Sigmoid colon (tissue), 7 donors: ENCODE data around the gene SOWAHA. TPM values are rescaled to one million over a fixed set of nuclear protein-coding genes. Genes with fewer than 3 reads are reported as not detected.

Experiments
- DNase-seq: peaks from one replicate; pipeline ENCODE4 v3.0.0-alpha.2; 2019
- H3K27ac ChIP-seq, 4 donors: fragments of 200-600 bp; sonication (generic); one replicate each; pipeline ENCODE4 v1.5.1; 2016 to 2019; ENCODE audit warnings: mild to moderate bottlenecking in 1 of 4
- H3K27me3 ChIP-seq, 3 donors: fragments of 200-600 bp; sonication (generic); one replicate each; pipeline ENCODE4 v1.5.1; 2019; ENCODE audit warnings: mild to moderate bottlenecking in 1 of 3
- H3K36me3 ChIP-seq, 4 donors: fragments of 200-600 bp; sonication (generic); one replicate each; pipeline ENCODE4 v1.5.1; 2016 to 2019
- H3K4me1 ChIP-seq, 4 donors: fragments of 200-600 bp; sonication (generic); one replicate each; pipeline ENCODE4 v1.5.1; 2017 to 2019
- H3K4me3 ChIP-seq, 4 donors: fragments of 200-600 bp; sonication (generic); one replicate each; pipeline ENCODE4 v1.5.1; 2017 to 2019; ENCODE audit warnings: mild to moderate bottlenecking in 2 of 4, moderate library complexity in 1 of 4
- H3K9me3 ChIP-seq, 4 donors: fragments of 200-600 bp in 3 of 4; sonication (generic) in 3 of 4; one replicate each; pipeline versions ENCODE4 v1.5.1 to v1.6.1; 2013 to 2019
- EP300 ChIP-seq, 4 donors: sonication (generic); formaldehyde crosslinking; IDR thresholded peaks; one replicate each; pipeline ENCODE4 v1.6.1; 2017; ENCODE audit warnings: antibody characterized with exemption in 4 of 4
- POLR2A ChIP-seq, 2 donors: fragments of 450-650 bp; IDR thresholded peaks; one replicate each; pipeline ENCODE4 v1.6.1; 2016; ENCODE audit warnings: antibody characterized with exemption in 2 of 2, mild to moderate bottlenecking in 2 of 2, moderate library complexity in 2 of 2
- POLR2AphosphoS5 ChIP-seq, 4 donors: sonication (generic); formaldehyde crosslinking; IDR thresholded peaks; one replicate each; pipeline ENCODE4 v1.6.1; 2017; ENCODE audit warnings: antibody characterized with exemption in 4 of 4
- WGBS, 2 donors: extraction: QIAGEN DNeasy Blood & Tissue Kit; methylation state at CpG; one replicate each; pipeline ENCODE4 v1.1.7; 2013; 5-methylcytosine and 5-hydroxymethylcytosine counted together
- intact Hi-C: fragments of 100-400 bp; cut with DNase I; formaldehyde crosslinking; loops from one replicate; pipeline ENCODE4 v1.15.1; 2023
- polyA plus RNA-seq, 3 donors: library from polyadenylated mRNA; stranded (reverse); fragments of 200-250 nt; gene quantifications; one replicate each; pipeline ENCODE4 v1.2.3, GENCODE V29; 2013
- total RNA-seq, 4 donors: library from RNA; depleted of rRNA; stranded (reverse); fragments of >200 nt; gene quantifications; one replicate each; pipeline ENCODE4 v1.1.0, GENCODE V29; 2016
- TF ChIP-seq, protein P1 (sequence below), 4 experiments: fragments of 450-650 bp in 3 of 4; fragments of 200-600 bp in 1 of 4; IDR thresholded peaks; one replicate each; pipeline ENCODE4 v1.5.1; 2016 to 2019; ENCODE audit warnings: antibody characterized with exemption in 4 of 4, mild to moderate bottlenecking in 3 of 4, moderate library complexity in 2 of 4
- donor health status: healthy with polysubstance abuse.
- donor health status: Bipolar disorder and iron deficiency.
- donor health status: healthy.

SOWAHA gene
- total and polyA plus RNA-seq, 7 donors = 0.16 to 33.8 (median 8.0) TPM; not detected in 2

DNA sequence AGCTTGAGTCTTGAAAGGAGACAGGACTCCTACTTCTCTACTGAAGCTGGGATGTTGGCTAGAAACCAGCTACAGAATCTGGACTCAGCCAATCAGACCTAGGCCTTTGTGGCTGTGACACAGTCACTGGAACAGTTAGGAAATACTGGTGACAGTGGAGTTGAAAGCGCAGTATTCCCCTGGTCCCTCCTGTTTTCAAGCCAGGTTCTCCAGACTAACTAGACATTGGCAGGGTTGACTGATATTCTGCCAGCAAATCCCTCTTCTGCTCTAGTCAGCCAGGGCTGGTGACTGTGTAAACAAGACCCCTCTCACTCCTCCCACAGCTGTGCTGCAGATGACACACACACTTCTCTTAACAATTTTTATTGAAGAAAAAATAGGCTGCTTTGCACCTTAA lies 8.7 kb downstream of the SOWAHA start:
- Histone ChIP-seq H3K27ac (no peak overlapping the region), H3K4me3 (no peak overlapping the region), H3K9me3 (no peaks in the 10 kb centered on the region), H3K36me3 (no peaks in the 10 kb centered on the region), H3K27me3 (peaks cover 0 to 30% (median 22%) of the 10 kb centered on the region in 3 donors), H3K4me1 (peaks cover 0 to 26% (median 11%) of the 10 kb centered on the region in 4 donors)
- 93 to 96% methylated on average over 1 of the region's 1 CpG for WGBS, 2 donors
- DNase-seq = no peak
- intact Hi-C loops = loop anchor here (5.0 to 10.0 kb wide), 4 partner anchors 44 to 434 kb away; partner anchors contain the start of genes KIF3A and SEPTIN8
- TF ChIP-seq POLR2AphosphoS5 (IDR thresholded peaks at IDR 0.05) (no peak), POLR2A (IDR thresholded peaks at IDR 0.05) (no peak)
- TF ChIP-seq, protein P1, sequence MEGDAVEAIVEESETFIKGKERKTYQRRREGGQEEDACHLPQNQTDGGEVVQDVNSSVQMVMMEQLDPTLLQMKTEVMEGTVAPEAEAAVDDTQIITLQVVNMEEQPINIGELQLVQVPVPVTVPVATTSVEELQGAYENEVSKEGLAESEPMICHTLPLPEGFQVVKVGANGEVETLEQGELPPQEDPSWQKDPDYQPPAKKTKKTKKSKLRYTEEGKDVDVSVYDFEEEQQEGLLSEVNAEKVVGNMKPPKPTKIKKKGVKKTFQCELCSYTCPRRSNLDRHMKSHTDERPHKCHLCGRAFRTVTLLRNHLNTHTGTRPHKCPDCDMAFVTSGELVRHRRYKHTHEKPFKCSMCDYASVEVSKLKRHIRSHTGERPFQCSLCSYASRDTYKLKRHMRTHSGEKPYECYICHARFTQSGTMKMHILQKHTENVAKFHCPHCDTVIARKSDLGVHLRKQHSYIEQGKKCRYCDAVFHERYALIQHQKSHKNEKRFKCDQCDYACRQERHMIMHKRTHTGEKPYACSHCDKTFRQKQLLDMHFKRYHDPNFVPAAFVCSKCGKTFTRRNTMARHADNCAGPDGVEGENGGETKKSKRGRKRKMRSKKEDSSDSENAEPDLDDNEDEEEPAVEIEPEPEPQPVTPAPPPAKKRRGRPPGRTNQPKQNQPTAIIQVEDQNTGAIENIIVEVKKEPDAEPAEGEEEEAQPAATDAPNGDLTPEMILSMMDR (IDR thresholded peaks at IDR 0.05) = no peak

DNA sequence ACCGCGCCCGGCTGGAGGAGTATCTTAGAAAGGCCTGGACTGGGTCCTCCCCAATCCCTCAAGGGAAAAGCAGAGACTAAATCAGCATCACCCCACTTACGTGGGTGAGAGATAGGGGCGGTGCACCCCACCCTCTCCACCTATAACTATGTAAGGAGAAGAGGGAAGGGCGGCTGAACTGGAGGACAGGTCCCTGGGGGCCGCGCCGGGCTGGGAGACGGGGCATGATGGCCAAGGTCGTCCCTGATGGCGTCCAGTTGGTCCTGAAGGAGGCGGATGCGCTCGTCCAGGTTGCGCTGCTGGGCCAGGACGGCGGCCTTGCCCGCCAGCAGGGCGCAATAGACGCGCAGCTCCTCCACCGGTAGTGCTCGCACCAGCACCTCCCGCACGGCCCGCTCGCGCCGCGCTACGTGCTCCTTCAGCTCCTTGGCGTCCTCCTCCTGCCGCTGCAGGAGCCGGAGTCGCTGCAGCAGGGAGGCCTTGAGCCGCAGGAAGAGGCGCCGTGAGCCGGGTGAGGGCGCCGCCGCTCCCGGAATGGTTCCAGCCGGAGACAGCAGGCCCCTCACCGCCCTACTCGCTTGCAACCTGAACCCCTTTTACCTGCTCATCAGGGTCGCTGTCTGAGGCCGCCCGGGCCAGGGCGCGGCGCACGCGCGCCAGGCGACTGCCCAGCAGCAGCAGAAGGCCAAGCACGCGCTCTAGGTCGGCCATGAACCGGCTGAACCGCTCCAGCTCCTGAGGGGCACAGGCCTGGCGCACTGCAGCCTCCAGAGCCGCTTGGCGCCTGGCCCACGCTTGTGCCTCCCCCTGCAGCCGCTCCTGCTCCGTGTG lies 9.8 kb downstream of the SOWAHA start:
- Histone ChIP-seq H3K27ac (peak overlapping the region in 2 of 4 donors; percentile 14 to 34), H3K4me3 (peak overlapping the region in 3 of 4 donors; percentile 0 to 41 (median 36)), H3K9me3 (no peaks in the 10 kb centered on the region), H3K27me3 (peaks cover 0 to 30% (median 22%) of the 10 kb centered on the region in 3 donors), H3K4me1 (peaks cover 0 to 26% (median 11%) of the 10 kb centered on the region in 4 donors), H3K36me3 (no peaks in the 10 kb centered on the region)
- intact Hi-C loops = loop anchor here (5.0 to 10.0 kb wide), 4 partner anchors 46 to 436 kb away; partner anchors contain the start of genes KIF3A and SEPTIN8
- 53 to 81% methylated on average over 68 of the region's 68 CpGs for WGBS, 2 donors
- TF ChIP-seq, protein P1 (IDR thresholded peaks at IDR 0.05) = no peak
- TF ChIP-seq POLR2A (IDR thresholded peaks at IDR 0.05) (no peak), POLR2AphosphoS5 (IDR thresholded peaks at IDR 0.05) (no peak), EP300 (IDR thresholded peaks at IDR 0.05) (no peak)
- DNase-seq = no peak

DNA sequence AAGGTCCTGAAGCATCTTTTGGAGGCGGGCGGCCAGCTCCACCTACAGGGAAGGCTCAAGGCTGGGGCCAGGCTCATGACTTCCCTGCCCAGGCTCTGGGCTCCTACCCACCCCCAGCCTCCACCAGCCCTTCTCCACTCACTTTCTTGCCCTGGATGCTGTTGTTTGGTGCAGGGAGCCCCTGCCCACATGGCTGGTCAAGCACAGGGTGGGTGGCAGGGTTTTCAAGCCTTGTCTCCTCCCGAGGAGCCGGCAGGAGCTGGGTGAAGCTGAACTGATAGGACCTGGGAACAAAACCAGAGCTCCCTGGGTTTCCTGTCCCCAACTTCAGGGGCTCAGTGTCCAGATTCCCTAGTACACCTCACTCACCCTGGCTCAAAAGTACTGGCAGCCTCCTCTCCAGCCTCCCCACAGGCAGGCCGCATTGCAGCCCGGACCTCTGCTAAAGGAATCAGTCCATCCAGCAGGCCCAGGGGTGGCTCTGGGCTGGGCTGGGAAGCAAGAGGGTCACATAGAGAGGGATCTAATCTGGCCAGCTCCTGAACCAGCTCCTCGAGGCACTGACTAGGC lies 10.5 kb downstream of the SOWAHA start:
- DNase-seq = no peak
- peak overlapping the region in 2 of 4 donors; percentile 14 to 34 for H3K27ac ChIP-seq
- peaks cover 0 to 26% (median 11%) of the 10 kb centered on the region in 4 donors for H3K4me1 ChIP-seq
- intact Hi-C loops = loop anchor here (5.0 to 10.0 kb wide), 4 partner anchors 46 to 436 kb away; partner anchors contain the start of genes KIF3A and SEPTIN8
- 89 to 91% methylated on average over 7 of the region's 7 CpGs for WGBS, 2 donors
- peaks cover 0 to 30% (median 22%) of the 10 kb centered on the region in 3 donors for H3K27me3 ChIP-seq
- H3K4me3 ChIP-seq = peak overlapping the region in 2 of 4 donors; percentile 36 to 41
- H3K36me3 ChIP-seq = no peaks in the 10 kb centered on the region
- TF ChIP-seq POLR2A (IDR thresholded peaks at IDR 0.05) (no peak), EP300 (IDR thresholded peaks at IDR 0.05) (no peak), POLR2AphosphoS5 (IDR thresholded peaks at IDR 0.05) (no peak)
- TF ChIP-seq, protein P1 (IDR thresholded peaks at IDR 0.05) = no peak
- no peaks in the 10 kb centered on the region for H3K9me3 ChIP-seq

DNA sequence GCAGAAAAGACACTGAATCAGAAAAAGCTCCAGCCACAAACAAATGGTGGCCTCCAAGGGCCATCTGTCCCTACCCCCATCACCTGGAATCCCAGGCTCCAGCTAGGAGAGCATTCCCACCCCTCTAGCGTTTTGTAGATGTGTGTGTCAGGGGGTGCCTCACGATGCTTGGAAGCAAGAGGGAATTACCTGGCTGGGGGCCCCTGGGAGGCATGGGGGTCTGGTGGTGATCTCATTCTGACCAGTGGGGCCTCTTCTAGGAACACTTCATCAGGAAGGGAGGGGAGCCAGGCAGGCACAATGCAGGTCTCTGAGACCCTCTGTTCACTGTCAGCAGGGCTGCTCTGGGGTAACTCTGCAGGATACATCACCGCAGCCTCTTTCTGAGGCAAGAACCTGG lies 11.3 kb downstream of the SOWAHA start:
- TF ChIP-seq EP300 (IDR thresholded peaks at IDR 0.05) (no peak), POLR2AphosphoS5 (IDR thresholded peaks at IDR 0.05) (no peak), POLR2A (IDR thresholded peaks at IDR 0.05) (no peak)
- TF ChIP-seq, protein P1 (IDR thresholded peaks at IDR 0.05) = no peak
- peaks cover 0 to 25% (median 13%) of the 10 kb centered on the region in 4 donors for H3K4me1 ChIP-seq
- no peak overlapping the region for H3K4me3 ChIP-seq
- WGBS, 2 donors = 91 to 97% methylated on average over 3 of the region's 3 CpGs
- H3K36me3 ChIP-seq = no peaks in the 10 kb centered on the region
- peaks cover 0 to 26% (median 17%) of the 10 kb centered on the region in 3 donors for H3K27me3 ChIP-seq
- H3K9me3 ChIP-seq = no peaks in the 10 kb centered on the region
- intact Hi-C loops = loop anchor here (5.0 to 10.0 kb wide), 4 partner anchors 47 to 437 kb away; partner anchors contain the start of genes KIF3A and SEPTIN8
- no peak overlapping the region for H3K27ac ChIP-seq
- DNase-seq = no peak
